K562 (cell line): ENCODE results near the gene FCHSD1. TPM values are rescaled to one million over a fixed set of nuclear protein-coding genes. Genes with fewer than 3 reads are reported as not detected.

Experiments
- CBFA2T2 ChIP-seq: fragments of 450-650 bp; conservative IDR thresholded peaks from 2 replicates; pipeline ENCODE4 v1.6.1; 2017; ENCODE audit warnings: mild to moderate bottlenecking
- CREM ChIP-seq: IDR thresholded peaks from 2 replicates; pipeline ENCODE4 v1.6.1; 2014; ENCODE audit warnings: antibody characterized with exemption, low read depth
- DPF2 ChIP-seq: fragments of 450-650 bp; IDR thresholded peaks from 2 replicates; pipeline ENCODE4 v1.6.1; 2016
- EP300 ChIP-seq: IDR thresholded peaks from 2 replicates; pipeline ENCODE4 v1.6.1; 2012; ENCODE audit warnings: low read length, improper control_type of control experiment
- JUND ChIP-seq, 2 experiments: IDR thresholded peaks; 2 replicates in 1 of 2; 3 replicates in 1 of 2; pipeline ENCODE4 v1.6.1; 2011; ENCODE audit warnings: borderline replicate concordance in 2 of 2, low read depth in 2 of 2, low read length in 2 of 2, improper control_type of control experiment in 1 of 2, missing biosample characterization in 1 of 2, missing genetic modification characterization in 1 of 2, missing genetic modification reagents in 1 of 2
- KDM1A ChIP-seq, 2 experiments: fragments of 450-650 bp; IDR thresholded peaks; 2 replicates each; pipeline ENCODE4 v1.6.1; 2016; ENCODE audit warnings: mild to moderate bottlenecking in 2 of 2
- MTA2 ChIP-seq: fragments of 450-650 bp; IDR thresholded peaks from 2 replicates; pipeline ENCODE4 v1.6.1; 2016; ENCODE audit warnings: low read depth
- PRDM10 ChIP-seq: fragments of 450-650 bp; IDR thresholded peaks from 2 replicates; pipeline ENCODE4 v1.6.1; 2018; ENCODE audit not compliant: partially characterized antibody
- ZFP36 ChIP-seq: fragments of 150-350 bp; IDR thresholded peaks from 2 replicates; pipeline ENCODE4 v1.6.1; 2018; ENCODE audit warnings: low read length, low read depth; ENCODE audit not compliant: partially characterized antibody
- ZMIZ1 ChIP-seq, 2 experiments: fragments of 150-350 bp in 1 of 2; IDR thresholded peaks; 2 replicates each; pipeline ENCODE4 v1.6.1; 2012 to 2016; ENCODE audit warnings: low read depth in 2 of 2, low read length in 2 of 2, mild to moderate bottlenecking in 1 of 2, moderate library complexity in 1 of 2
- ZNF518B ChIP-seq: fragments of 250-450 bp; sonication (Bioruptor Pico); IDR thresholded peaks from 2 replicates; pipeline ENCODE4 v1.5.0; 2021; ENCODE audit warnings: mild to moderate bottlenecking, moderate library complexity
- ZNF740 ChIP-seq, 3 experiments: fragments of 200-800 bp in 1 of 3; sonication (Bioruptor generic) in 1 of 3; sonication (generic) in 1 of 3; formaldehyde crosslinking in 1 of 3; IDR thresholded peaks; 2 replicates each; pipeline versions ENCODE4 v1.6.1 to v1.8.0; 2016 to 2022; ENCODE audit warnings: mild to moderate bottlenecking in 2 of 3, missing compliant biosample characterization in 2 of 3, missing genetic modification characterization in 2 of 3, missing genetic modification reagents in 1 of 3
- polyA plus RNA-seq, 8 experiments: library from polyadenylated mRNA; depleted of rRNA in 4 of 8; stranded (reverse) in 5 of 8; unstranded in 3 of 8; fragments of >200 nt; fragmentation: Nextera tagmentation in 2 of 8; fragmentation: Illumina TruSeq in 1 of 8; extraction: Ambion mirVana in 2 of 8; extraction: Trizol in 1 of 8; gene quantifications; 2 replicates each; pipeline versions ENCODE4 v1.2.1 to v1.2.3, GENCODE V29; 2011 to 2014; ENCODE audit warnings: inconsistent platforms in 1 of 8, missing spikeins in 1 of 8
- total RNA-seq, 7 experiments: library from RNA; depleted of rRNA in 6 of 7; stranded (reverse); fragments of >200 nt in 6 of 7; fragmentation: Illumina TruSeq in 2 of 7; extraction: Trizol in 2 of 7; gene quantifications; 2 replicates each; pipeline versions ENCODE4 v1.2.1 to v1.2.3, GENCODE V29; 2011 to 2021; ENCODE audit warnings: low replicate concordance in 1 of 7

Gene FCHSD1
- total and polyA plus RNA-seq, 9 of the 15 experiments (the other 6 are each of a cell fraction or from before 2014, with no cell fraction given) = 0.35 to 37.5 (median 13.6) TPM

- TF ChIP-seq KDM1A (IDR thresholded peaks at IDR 0.05) (peak; percentile 30 to 33; a peak in 2 of 4 replicates), ZMIZ1 (IDR thresholded peaks at IDR 0.05; ENCODE audit: low read depth in 2 of 2, low read length in 2 of 2) (0 out of 4 replicates have a peak, but pooled peaks of 1 of the 2 experiments have one; percentile 15), EP300 (peak; percentile 82; the same call in 1 of the 2 replicates), CREM (0 out of 2 replicates have a peak, but pooled peaks have one; percentile 4), PRDM10 (no peak), DPF2 (peak; percentile 81), JUND (IDR thresholded peaks at IDR 0.05; ENCODE audit: borderline replicate concordance, low read depth, low read length) (peak; percentile 81; the same call in 1 of the 2 replicates), JUND (tag; IDR thresholded peaks at IDR 0.05; ENCODE audit: borderline replicate concordance, low read depth, low read length) (peak; percentile 44; the same call in 2 of the 3 replicates), CBFA2T2 (peak; percentile 83), ZNF518B (CRISPR knock-in tag) (no peak), ZFP36 (no peak), ZNF740 (CRISPR knock-in tag; IDR thresholded peaks at IDR 0.05) (no peak), ZNF740 (tag; IDR thresholded peaks at IDR 0.05) (0 out of 4 replicates have a peak, but pooled peaks of 1 of the 2 experiments have one; percentile 10), MTA2 (peak; percentile 34; the same call in 1 of the 2 replicates)
Observed at GRCh38 chr5:141617128-141617527, 34.1 kb downstream of the FCHSD1 start (continued).
